SK-N-SH treated with all-trans-retinoic acid at 6 μM for 48 hours (cell line): ENCODE data around the gene LONRF2.

Experiments
- ARNTL ChIP-seq: fragments of 450-650 bp; formaldehyde crosslinking; IDR thresholded peaks from 2 replicates; pipeline ENCODE4 v1.5.0; 2020; ENCODE audit warnings: low read depth, mild to moderate bottlenecking, moderate library complexity, borderline replicate concordance
- BACH2 ChIP-seq: fragments of 250-450 bp; sonication (Bioruptor Pico); IDR thresholded peaks from 2 replicates; pipeline ENCODE4 v1.9.0; 2021; ENCODE audit warnings: mild to moderate bottlenecking, borderline replicate concordance
- OSR1 ChIP-seq: fragments of 250-450 bp; sonication (Bioruptor Pico); IDR thresholded peaks from 2 replicates; pipeline ENCODE4 v1.8.0; 2022; ENCODE audit warnings: moderate library complexity, mild to moderate bottlenecking, inconsistent platforms
- ZC3H10 ChIP-seq: fragments of 250-450 bp; sonication (Bioruptor Pico); IDR thresholded peaks from 2 replicates; pipeline ENCODE4 v1.5.1; 2021; ENCODE audit warnings: mild to moderate bottlenecking, moderate library complexity
- ZNF565 ChIP-seq: fragments of 450-650 bp; formaldehyde crosslinking; conservative IDR thresholded peaks from 2 replicates; pipeline ENCODE4 v1.5.0; 2020; ENCODE audit warnings: low read depth, mild to moderate bottlenecking, moderate library complexity
- ZNF70 ChIP-seq: fragments of 450-650 bp; formaldehyde crosslinking; IDR thresholded peaks from 2 replicates; pipeline ENCODE4 v1.5.0; 2020; ENCODE audit warnings: mild to moderate bottlenecking, moderate library complexity
- ZNF8 ChIP-seq: fragments of 450-650 bp; formaldehyde crosslinking; IDR thresholded peaks from 2 replicates; pipeline ENCODE4 v1.5.0; 2020; ENCODE audit warnings: mild to moderate bottlenecking, moderate library complexity
- TF ChIP-seq, protein P1 (sequence below): fragments of 250-450 bp; sonication (Bioruptor Pico); IDR thresholded peaks from 2 replicates; pipeline ENCODE4 v1.5.1; 2020; ENCODE audit warnings: low read depth, mild to moderate bottlenecking, moderate library complexity
- TF ChIP-seq, protein P2 (sequence below): fragments of 250-450 bp; sonication (Bioruptor Pico); IDR thresholded peaks from 2 replicates; pipeline ENCODE4 v1.5.1; 2021; ENCODE audit warnings: mild to moderate bottlenecking, moderate library complexity

DNA sequence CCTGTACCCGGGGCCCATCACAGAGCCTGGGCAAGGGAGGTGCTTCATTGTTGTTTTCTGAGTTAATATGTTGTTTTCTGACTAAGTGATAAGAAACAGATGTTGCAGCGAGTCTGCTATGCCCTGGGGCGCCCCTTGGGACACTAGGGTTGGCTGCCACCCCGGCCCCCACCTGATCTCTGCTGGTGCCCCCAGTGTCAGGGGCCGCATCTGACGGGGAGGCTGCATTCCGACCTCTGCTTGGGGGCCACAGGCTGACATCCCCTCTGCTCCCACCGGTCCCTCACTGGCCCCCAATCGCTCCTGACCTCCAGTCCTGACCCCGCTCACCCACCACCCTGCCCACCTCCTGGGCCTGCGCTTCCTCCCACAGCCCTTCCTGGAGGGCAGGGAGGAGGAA, 65.9 kb downstream of the LONRF2 start:
- TF ChIP-seq BACH2 (CRISPR knock-in tag) (no peak), ARNTL (CRISPR knock-in tag) (no peak), ZNF565 (CRISPR knock-in tag) (no peak), ZNF70 (CRISPR knock-in tag) (0 out of 2 replicates have a peak, but pooled peaks have one; percentile 20), ZC3H10 (CRISPR knock-in tag) (no peak), OSR1 (no peak), ZNF8 (CRISPR knock-in tag) (no peak)
- TF ChIP-seq, protein P1, sequence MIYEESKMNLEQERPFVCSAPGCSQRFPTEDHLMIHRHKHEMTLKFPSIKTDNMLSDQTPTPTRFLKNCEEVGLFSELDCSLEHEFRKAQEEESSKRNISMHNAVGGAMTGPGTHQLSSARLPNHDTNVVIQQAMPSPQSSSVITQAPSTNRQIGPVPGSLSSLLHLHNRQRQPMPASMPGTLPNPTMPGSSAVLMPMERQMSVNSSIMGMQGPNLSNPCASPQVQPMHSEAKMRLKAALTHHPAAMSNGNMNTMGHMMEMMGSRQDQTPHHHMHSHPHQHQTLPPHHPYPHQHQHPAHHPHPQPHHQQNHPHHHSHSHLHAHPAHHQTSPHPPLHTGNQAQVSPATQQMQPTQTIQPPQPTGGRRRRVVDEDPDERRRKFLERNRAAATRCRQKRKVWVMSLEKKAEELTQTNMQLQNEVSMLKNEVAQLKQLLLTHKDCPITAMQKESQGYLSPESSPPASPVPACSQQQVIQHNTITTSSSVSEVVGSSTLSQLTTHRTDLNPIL (CRISPR knock-in tag) = no peak
- TF ChIP-seq, protein P2, sequence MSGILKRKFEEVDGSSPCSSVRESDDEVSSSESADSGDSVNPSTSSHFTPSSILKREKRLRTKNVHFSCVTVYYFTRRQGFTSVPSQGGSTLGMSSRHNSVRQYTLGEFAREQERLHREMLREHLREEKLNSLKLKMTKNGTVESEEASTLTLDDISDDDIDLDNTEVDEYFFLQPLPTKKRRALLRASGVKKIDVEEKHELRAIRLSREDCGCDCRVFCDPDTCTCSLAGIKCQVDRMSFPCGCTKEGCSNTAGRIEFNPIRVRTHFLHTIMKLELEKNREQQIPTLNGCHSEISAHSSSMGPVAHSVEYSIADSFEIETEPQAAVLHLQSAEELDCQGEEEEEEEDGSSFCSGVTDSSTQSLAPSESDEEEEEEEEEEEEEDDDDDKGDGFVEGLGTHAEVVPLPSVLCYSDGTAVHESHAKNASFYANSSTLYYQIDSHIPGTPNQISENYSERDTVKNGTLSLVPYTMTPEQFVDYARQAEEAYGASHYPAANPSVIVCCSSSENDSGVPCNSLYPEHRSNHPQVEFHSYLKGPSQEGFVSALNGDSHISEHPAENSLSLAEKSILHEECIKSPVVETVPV (CRISPR knock-in tag) = no peak
